Activated CD4-positive, alpha-beta T cell treated with anti-CD3 and anti-CD28 coated beads for 24 hours (primary cell): ENCODE data around the gene TNIP1.
A peak's percentile ranks its signal among the peaks of the same experiment; 100 is the strongest.

Experiments used
- DNase-seq, 2 donors: peaks; one replicate each; pipeline ENCODE4 v3.0.0-alpha.2; 2020; ENCODE audit warnings: low read depth in 2 of 2

Gene TNIP1

GRCh38 chr5:151022511-151023018 lies 58.3 kb downstream of the TNIP1 start:
- no peak for DNase-seq

- no peak for DNase-seq
Measured at GRCh38 chr5:151021746-151022145, 59.1 kb downstream of the TNIP1 start.

- peak; percentile 17 to 25 for DNase-seq
Measured at GRCh38 chr5:151020304-151021110, 60.3 kb downstream of the TNIP1 start, which contains the start of gene GPX3. TSS of gene GPX3 (plus strand) at chr5:151020591. CDS start at chr5:151020655, 64 bp downstream.

- DNase-seq, result no peak
Measured at GRCh38 chr5:151019331-151019730, 61.5 kb downstream of the TNIP1 start.

- DNase-seq, result no peak
Measured at GRCh38 chr5:151018846-151019245, 62.0 kb downstream of the TNIP1 start.

- no peak for DNase-seq
Measured at GRCh38 chr5:151017897-151018296, 62.9 kb downstream of the TNIP1 start.

GRCh38 chr5:151016700-151017099 lies 64.1 kb downstream of the TNIP1 start:
- no peak for DNase-seq

GRCh38 chr5:151015974-151016587 lies 64.8 kb downstream of the TNIP1 start:
- no peak for DNase-seq

GRCh38 chr5:151014680-151015343 lies 66.0 kb downstream of the TNIP1 start:
- no peak for DNase-seq

GRCh38 chr5:151012862-151013261 lies 68.0 kb downstream of the TNIP1 start:
- no peak for DNase-seq

GRCh38 chr5:151008906-151009305 lies 71.9 kb downstream of the TNIP1 start:
- no peak for DNase-seq

GRCh38 chr5:151008210-151008491 lies 72.7 kb downstream of the TNIP1 start:
- DNase-seq, result no peak

GRCh38 chr5:151007430-151008209 lies 73.2 kb downstream of the TNIP1 start:
- no peak for DNase-seq

GRCh38 chr5:151006704-151007334 lies 74.0 kb downstream of the TNIP1 start:
- no peak for DNase-seq

- no peak for DNase-seq
Measured at GRCh38 chr5:151005950-151006576, 74.8 kb downstream of the TNIP1 start.

GRCh38 chr5:151005187-151005949 lies 75.5 kb downstream of the TNIP1 start:
- no peak for DNase-seq

GRCh38 chr5:151004499-151004898 lies 76.3 kb downstream of the TNIP1 start:
- DNase-seq, result no peak

- DNase-seq, result no peak
Measured at GRCh38 chr5:151003503-151003860, 77.4 kb downstream of the TNIP1 start.

GRCh38 chr5:151002681-151003502 lies 77.9 kb downstream of the TNIP1 start:
- no peak for DNase-seq
